Spleen (tissue), 7 donors: ENCODE results near the gene HPS3.

Source experiments
- CTCF ChIP-seq, 11 experiments: fragments of 200-600 bp in 7 of 11; fragments of 450-650 bp in 4 of 11; sonication (generic) in 4 of 11; IDR thresholded peaks in 8 of 11; conservative IDR thresholded peaks in 3 of 11; 1 replicate in 7 of 11; 2 replicates in 4 of 11; pipeline versions ENCODE4 v1.4.0 to v1.8.0; 2016 to 2021; ENCODE audit warnings: antibody characterized with exemption in 11 of 11, inconsistent platforms in 4 of 11, mild to moderate bottlenecking in 1 of 11
- POLR2A ChIP-seq, 3 donors: fragments of 450-650 bp; IDR thresholded peaks; one replicate each; pipeline ENCODE4 v1.5.1; 2017; ENCODE audit warnings: antibody characterized with exemption in 3 of 3, mild to moderate bottlenecking in 1 of 3
- donor health status: DM: no; HTN: no; CAD: no; lungs with moderate emphysema.
- donor health status: DM: no; HTN: no; CAD: no.
- donor health status: DM: no; HTN: no; CAD: no.

- TF ChIP-seq CTCF (IDR thresholded peaks at IDR 0.05 in 8 of 11, conservative IDR thresholded peaks at IDR 0.05 in 3 of 11) (no peak), POLR2A (IDR thresholded peaks at IDR 0.05) (no peak)
Observed at GRCh38 chr3:149081772-149082171, 47.7 kb upstream of the HPS3 start.
